ENCODE measurements around the gene ITGA7.

DNA sequence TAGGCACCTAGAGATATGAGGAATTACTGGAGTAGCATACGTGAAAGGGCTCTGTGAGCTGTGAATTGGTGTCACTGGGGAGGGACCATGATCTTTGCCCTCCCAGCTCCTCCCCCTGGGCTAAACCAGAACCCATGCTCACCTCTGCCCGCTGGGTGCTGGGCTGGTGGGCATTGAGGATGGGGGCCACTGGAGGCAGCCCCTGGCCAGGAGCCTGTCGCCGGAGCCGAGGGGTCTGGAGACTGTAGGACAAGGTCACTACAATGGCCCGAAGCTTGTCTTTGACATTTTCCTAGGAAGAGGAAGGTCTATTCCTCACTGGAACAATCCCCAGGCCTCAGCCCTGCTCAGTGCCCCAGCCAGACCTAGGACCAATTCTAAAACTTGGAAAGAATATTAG is 11.6 kb downstream of the ITGA7 start:
- TF ChIP-seq, protein P1, sequence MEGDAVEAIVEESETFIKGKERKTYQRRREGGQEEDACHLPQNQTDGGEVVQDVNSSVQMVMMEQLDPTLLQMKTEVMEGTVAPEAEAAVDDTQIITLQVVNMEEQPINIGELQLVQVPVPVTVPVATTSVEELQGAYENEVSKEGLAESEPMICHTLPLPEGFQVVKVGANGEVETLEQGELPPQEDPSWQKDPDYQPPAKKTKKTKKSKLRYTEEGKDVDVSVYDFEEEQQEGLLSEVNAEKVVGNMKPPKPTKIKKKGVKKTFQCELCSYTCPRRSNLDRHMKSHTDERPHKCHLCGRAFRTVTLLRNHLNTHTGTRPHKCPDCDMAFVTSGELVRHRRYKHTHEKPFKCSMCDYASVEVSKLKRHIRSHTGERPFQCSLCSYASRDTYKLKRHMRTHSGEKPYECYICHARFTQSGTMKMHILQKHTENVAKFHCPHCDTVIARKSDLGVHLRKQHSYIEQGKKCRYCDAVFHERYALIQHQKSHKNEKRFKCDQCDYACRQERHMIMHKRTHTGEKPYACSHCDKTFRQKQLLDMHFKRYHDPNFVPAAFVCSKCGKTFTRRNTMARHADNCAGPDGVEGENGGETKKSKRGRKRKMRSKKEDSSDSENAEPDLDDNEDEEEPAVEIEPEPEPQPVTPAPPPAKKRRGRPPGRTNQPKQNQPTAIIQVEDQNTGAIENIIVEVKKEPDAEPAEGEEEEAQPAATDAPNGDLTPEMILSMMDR (IDR thresholded peaks at IDR 0.05; ENCODE audit: insufficient read depth, low read depth, low read length): no peak
- TF ChIP-seq EZH2 (IDR thresholded peaks at IDR 0.05; ENCODE audit: insufficient read depth, low read length): no peak

Measured in astrocyte (in vitro differentiated cells and primary cell).